Measurements from ENCODE around the gene TTC28. TPM values are rescaled to one million over a fixed set of nuclear protein-coding genes. Genes with fewer than 3 reads are reported as not detected.

TTC28 gene
- total RNA-seq, 8 experiments from 2014 or later, result 19.2 to 51.4 (median 26.6) TPM

DNA sequence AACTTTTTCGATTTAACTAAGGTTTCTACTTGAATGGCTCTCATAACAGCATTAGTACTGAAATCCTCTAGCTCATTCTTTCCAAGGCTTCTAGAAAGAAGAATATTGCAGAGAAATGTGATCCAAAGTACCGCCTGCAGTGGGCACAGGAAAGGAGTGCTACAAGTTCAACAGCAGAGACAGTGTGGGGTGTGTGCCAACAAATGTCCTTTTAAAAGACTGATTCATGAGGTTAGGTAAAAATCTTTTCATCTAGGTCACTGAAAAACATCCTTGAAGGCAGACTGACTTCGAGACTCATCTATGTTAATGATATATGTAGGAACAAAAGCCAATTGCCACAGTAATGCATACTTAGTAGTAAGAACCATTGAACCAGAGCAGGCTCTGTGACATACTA is 411.5 kb downstream of the TTC28 start:
- H3K4me1 ChIP-seq (replicated peaks in 1 of 2), result no peaks in the 10 kb centered on the region
- in situ Hi-C loops (cut with MboI; ENCODE audit: low pct_unique_long_range_greater_than_20kb in 2 of 9, low sequenced_read_pairs in 9 of 9, unreplicated experiment in 9 of 9), result loop anchor here in 1 of 9 experiments (25.0 kb wide), 1 partner anchor 319 kb away; no protein-coding TSS in a partner anchor
- H3K4me3 ChIP-seq, result no peak overlapping the region
- H3K27ac ChIP-seq, result no peak overlapping the region
- 43 to 89% (median 80%) methylated on average over 1 to 3 of the region's 3 CpGs; no CpG with 5 or more reads in 1 of the 10 experiments for WGBS, 10 experiments
- peak in 1 of 8 experiments; percentile 24 for ATAC-seq (replicated peaks in 6 of 8)

DNA sequence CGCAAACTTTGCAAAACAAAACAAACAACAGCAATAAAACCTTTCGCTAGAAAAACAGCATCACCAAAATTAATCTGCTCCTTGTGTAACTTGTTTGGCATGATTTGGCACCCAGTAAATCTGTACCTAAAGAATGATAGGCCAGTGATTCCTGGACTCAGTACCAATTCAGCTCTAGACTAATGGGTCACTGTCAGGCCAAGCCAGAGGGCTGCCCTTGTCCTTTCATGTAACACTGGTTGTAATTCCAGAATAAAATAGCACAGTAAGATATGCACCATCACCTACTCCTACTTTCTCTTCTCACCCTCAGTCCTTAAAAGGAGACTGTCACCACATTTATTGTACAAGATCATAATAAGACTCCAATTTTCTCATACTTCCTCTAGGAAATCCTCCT is 419.0 kb downstream of the TTC28 start:
- H3K4me1 ChIP-seq (replicated peaks in 1 of 2), result peaks cover 8 to 11% of the 10 kb centered on the region in 2 donors
- WGBS, 10 experiments, result 80 to 100% (median 97%) methylated on average over 1 to 2 of the region's 2 CpGs
- in situ Hi-C loops (cut with MboI; ENCODE audit: low pct_unique_long_range_greater_than_20kb in 2 of 9, low sequenced_read_pairs in 9 of 9, unreplicated experiment in 9 of 9), result loop anchor here in 1 of 9 experiments (25.0 kb wide), 1 partner anchor 327 kb away; no protein-coding TSS in a partner anchor
- ATAC-seq (replicated peaks in 6 of 8), result no peak
- H3K27ac ChIP-seq, result no peak overlapping the region
- no peak overlapping the region for H3K4me3 ChIP-seq

DNA sequence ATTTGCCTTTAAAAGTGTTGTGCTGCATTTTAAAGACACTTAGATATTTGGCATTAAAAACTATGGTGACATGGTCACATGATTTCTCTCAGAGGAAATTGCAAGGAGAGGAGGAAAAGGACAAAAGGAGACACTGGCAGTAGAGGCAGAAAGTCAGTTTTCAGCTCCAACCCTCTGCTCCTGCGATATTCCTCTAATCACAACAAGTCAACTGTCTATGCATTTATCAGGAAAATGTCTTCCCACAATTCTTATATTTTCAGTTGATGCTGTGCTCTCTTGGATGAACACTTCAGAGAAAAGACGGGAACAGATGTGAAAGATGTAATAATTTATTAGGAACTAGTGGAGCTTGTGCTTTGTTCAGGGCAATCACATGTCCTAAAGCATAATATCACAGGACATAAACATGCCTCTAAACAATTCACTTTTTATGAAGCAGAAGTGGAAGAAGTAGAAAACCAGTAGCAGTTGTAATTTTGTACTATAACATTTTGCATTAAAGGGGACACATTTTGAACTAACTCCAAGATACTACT is 419.8 kb downstream of the TTC28 start:
- Histone ChIP-seq H3K4me3 (no peak overlapping the region), H3K27ac (no peak overlapping the region), H3K4me1 (replicated peaks in 1 of 2) (peaks cover 8 to 11% of the 10 kb centered on the region in 2 donors)
- 17 to 100% (median 45%) methylated on average over 1 to 2 of the region's 2 CpGs for WGBS, 10 experiments
- in situ Hi-C loops (cut with MboI; ENCODE audit: low pct_unique_long_range_greater_than_20kb in 2 of 9, low sequenced_read_pairs in 9 of 9, unreplicated experiment in 9 of 9), result loop anchor here in 1 of 9 experiments (25.0 kb wide), 1 partner anchor 327 kb away; no protein-coding TSS in a partner anchor
- peak in 3 of 8 experiments; percentile 40 to 60 (median 60) for ATAC-seq (replicated peaks in 6 of 8)

DNA sequence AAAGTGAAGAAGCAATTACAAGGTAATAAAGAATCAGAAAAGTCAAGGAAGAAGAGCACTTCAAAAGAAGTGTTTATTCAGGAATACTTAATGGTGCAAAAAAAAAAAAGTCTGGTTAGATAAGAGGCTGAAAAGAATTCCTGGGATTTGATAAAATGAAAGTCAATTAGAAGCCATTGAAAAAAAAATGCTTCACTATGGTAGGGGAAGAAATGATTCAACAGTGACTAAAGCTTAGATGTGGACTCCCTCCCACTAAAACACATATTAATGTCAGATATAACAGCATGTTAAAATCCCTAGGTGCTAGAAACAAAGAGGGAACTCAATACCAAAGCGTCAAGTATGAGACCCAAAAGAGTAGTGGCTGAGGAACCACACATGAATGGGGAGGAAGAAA is 425.2 kb downstream of the TTC28 start:
- in situ Hi-C loops (cut with MboI; ENCODE audit: low pct_unique_long_range_greater_than_20kb in 2 of 9, low sequenced_read_pairs in 9 of 9, unreplicated experiment in 9 of 9), result loop anchor here in 1 of 9 experiments (25.0 kb wide), 1 partner anchor 333 kb away; no protein-coding TSS in a partner anchor
- WGBS, 10 experiments, result 29 to 100% (median 87%) methylated on average over 1 of the region's 1 CpG; no CpG with 5 or more reads in 2 of the 10 experiments
- H3K27ac ChIP-seq, result no peak overlapping the region
- H3K4me1 ChIP-seq (replicated peaks in 1 of 2), result peaks cover 10 to 17% of the 10 kb centered on the region in 2 donors
- no peak for ATAC-seq (replicated peaks in 6 of 8)
- no peak overlapping the region for H3K4me3 ChIP-seq

DNA sequence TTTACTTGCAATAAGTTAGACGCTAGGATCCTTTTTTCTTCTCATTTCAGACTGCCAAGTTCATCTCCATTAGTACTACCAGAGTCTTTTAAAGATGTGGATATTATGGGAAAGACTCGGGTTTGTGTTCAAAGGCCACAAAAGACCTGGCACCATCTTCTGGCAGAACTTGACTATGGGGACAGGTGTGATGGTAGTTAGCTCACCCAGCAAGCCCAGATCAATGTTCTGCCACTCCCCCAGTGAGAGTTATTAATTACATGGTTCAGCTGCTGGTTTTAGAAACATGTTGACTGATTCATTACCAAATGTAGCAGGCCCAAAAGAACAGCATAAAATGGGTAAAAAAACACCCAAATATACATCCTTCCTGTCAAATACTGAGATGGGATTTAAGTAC is 427.1 kb downstream of the TTC28 start:
- no peak overlapping the region for H3K4me3 ChIP-seq
- H3K27ac ChIP-seq, result no peak overlapping the region
- in situ Hi-C loops (cut with MboI; ENCODE audit: low pct_unique_long_range_greater_than_20kb in 2 of 9, low sequenced_read_pairs in 9 of 9, unreplicated experiment in 9 of 9), result loop anchor here in 1 of 9 experiments (25.0 kb wide), 1 partner anchor 335 kb away; no protein-coding TSS in a partner anchor
- no peak for ATAC-seq (replicated peaks in 6 of 8)
- WGBS, 10 experiments, result 41 to 100% (median 80%) methylated on average over 1 to 2 of the region's 2 CpGs; no CpG with 5 or more reads in 5 of the 10 experiments
- peaks cover 23 to 34% of the 10 kb centered on the region in 2 donors for H3K4me1 ChIP-seq (replicated peaks in 1 of 2)

- Histone ChIP-seq H3K4me1 (replicated peaks in 1 of 2) (peaks cover 46 to 57% of the 10 kb centered on the region in 2 donors), H3K4me3 (no peak overlapping the region), H3K27ac (peak overlapping the region in 1 of 2 donors; percentile 61)
- 57 to 100% (median 85%) methylated on average over 1 to 2 of the region's 2 CpGs; no CpG with 5 or more reads in 1 of the 10 experiments for WGBS, 10 experiments
- in situ Hi-C loops (cut with MboI; ENCODE audit: low pct_unique_long_range_greater_than_20kb in 2 of 9, low sequenced_read_pairs in 9 of 9, unreplicated experiment in 9 of 9), result loop anchor here in 1 of 9 experiments (25.0 kb wide), 1 partner anchor 337 kb away; no protein-coding TSS in a partner anchor
- no peak for ATAC-seq (replicated peaks in 6 of 8)
These were observed 429.5 kb downstream of the TTC28 start for GRCh38 chr22:28250036-28250695.

DNA sequence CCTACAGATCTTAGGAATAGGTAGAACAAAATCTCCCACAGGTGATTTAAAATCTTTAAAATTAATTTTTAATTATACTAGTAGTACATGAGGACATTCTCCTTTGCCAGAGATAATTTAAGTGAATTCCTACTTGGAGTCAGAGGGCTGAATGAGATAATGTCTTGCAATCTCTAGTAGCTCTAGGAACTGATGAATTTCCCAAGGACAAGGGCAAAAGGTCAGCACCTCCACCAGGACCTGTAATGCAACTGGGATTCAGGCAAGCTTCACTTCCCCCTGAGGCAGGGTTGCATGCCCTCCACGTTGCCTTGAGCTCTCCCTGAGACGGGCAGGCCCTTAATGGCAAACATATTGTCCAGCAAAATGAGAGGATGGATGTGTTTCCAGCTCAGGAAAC is 430.2 kb downstream of the TTC28 start:
- Histone ChIP-seq H3K4me3 (no peak overlapping the region), H3K4me1 (replicated peaks in 1 of 2) (peaks cover 54 to 65% of the 10 kb centered on the region in 2 donors), H3K27ac (peak overlapping the region; percentile 45 to 61)
- 0 to 57% (median 15%) methylated on average over 1 to 2 of the region's 2 CpGs; no CpG with 5 or more reads in 4 of the 10 experiments for WGBS, 10 experiments
- ATAC-seq (replicated peaks in 6 of 8), result peak in 2 of 8 experiments; percentile 7 to 15
- in situ Hi-C loops (cut with MboI; ENCODE audit: low pct_unique_long_range_greater_than_20kb in 2 of 9, low sequenced_read_pairs in 9 of 9, unreplicated experiment in 9 of 9), result no loop called here

DNA sequence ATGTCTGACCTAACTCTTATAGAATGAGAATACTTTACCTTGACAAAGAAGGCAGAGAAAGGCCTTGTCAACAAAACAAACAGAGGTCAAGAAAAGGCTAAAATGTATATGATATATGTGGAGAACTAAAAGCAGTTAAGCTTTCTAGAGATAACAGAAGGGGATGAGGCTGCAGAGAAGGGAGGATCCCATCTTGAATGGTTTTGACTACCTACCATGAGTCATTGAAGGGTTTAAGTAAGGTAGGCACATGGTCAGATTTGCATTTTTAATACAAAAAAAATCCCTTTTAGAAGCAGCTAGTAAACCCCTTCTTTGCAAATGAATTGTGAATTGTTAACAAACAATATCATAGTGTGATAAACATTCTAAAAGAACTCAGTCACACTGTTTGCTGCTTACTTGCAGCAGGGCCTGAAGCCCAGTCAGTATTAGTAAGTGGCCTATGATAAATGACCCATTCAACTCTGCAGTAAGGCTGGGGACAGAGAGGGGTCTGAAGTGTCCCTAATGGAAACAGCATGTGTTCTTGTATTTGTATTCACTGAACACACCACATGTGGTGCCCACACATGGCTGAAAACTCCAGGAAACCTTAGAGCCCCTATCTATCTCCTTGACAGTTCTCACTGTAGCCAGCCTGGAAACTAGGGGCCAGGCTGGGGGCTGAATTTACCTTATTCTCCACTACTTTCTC is 431.8 kb downstream of the TTC28 start:
- Histone ChIP-seq H3K4me1 (replicated peaks in 1 of 2) (peaks cover 59 to 70% of the 10 kb centered on the region in 2 donors), H3K27ac (peak overlapping the region; percentile 67 to 83), H3K4me3 (no peak overlapping the region)
- in situ Hi-C loops (cut with MboI; ENCODE audit: low pct_unique_long_range_greater_than_20kb in 2 of 9, low sequenced_read_pairs in 9 of 9, unreplicated experiment in 9 of 9), result no loop called here
- ATAC-seq (replicated peaks in 6 of 8), result peak; percentile 50 to 97 (median 94)

DNA sequence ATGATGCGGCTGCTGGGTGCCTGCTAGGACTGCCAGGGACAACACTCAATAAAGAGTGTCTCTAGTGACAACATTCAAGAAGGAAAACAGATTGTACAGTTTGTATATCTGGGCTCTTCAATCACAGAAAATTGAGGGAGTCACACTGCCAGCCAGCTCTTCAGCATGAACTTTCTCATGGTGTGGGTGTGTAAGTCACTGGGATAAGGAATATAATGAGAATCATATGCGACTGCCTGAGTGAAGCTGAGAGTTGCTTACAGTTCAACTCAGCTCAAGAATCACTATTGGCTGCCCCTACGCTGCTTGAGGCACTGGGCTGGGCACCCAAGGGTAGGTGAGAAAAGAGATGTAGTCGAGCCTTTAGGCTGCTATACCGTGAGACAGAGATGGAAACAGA is 432.5 kb downstream of the TTC28 start:
- in situ Hi-C loops (cut with MboI; ENCODE audit: low pct_unique_long_range_greater_than_20kb in 2 of 9, low sequenced_read_pairs in 9 of 9, unreplicated experiment in 9 of 9), result no loop called here
- ATAC-seq (replicated peaks in 6 of 8), result peak in 4 of 8 experiments; percentile 1 to 66 (median 44)
- peaks cover 59 to 66% of the 10 kb centered on the region in 2 donors for H3K4me1 ChIP-seq (replicated peaks in 1 of 2)
- 0 to 100% (median 56%) methylated on average over 1 to 5 of the region's 5 CpGs; no CpG with 5 or more reads in 1 of the 10 experiments for WGBS, 10 experiments
- peak overlapping the region; percentile 67 to 83 for H3K27ac ChIP-seq
- H3K4me3 ChIP-seq, result no peak overlapping the region

DNA sequence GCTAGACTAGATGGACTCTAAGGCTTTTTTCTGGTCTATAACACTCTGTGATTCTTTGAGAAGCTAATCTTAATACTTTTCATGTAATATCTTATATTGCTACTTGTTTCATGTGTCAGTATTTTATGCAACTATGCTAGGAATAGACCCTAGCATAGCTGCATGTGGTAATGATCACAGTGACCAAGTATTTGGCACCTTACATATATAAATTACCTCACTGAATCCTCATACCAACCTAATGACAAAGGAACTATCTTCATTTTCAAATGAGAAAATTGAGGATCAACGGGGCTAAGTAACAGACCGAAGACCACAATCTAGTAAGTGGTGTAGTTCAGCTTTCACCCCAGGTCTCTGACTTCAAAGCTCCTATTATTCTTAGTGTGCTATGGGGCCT is 433.2 kb downstream of the TTC28 start:
- peaks cover 59 to 64% of the 10 kb centered on the region in 2 donors for H3K4me1 ChIP-seq (replicated peaks in 1 of 2)
- no peak overlapping the region for H3K4me3 ChIP-seq
- in situ Hi-C loops (cut with MboI; ENCODE audit: low pct_unique_long_range_greater_than_20kb in 2 of 9, low sequenced_read_pairs in 9 of 9, unreplicated experiment in 9 of 9), result no loop called here
- 25 to 94% (median 63%) methylated on average over 1 to 2 of the region's 2 CpGs; no CpG with 5 or more reads in 3 of the 10 experiments for WGBS, 10 experiments
- no peak overlapping the region for H3K27ac ChIP-seq
- ATAC-seq (replicated peaks in 6 of 8), result peak in 1 of 8 experiments; percentile 47

GRCh38 chr22:28245579-28246224 is 433.9 kb downstream of the TTC28 start:
- no peak for ATAC-seq (replicated peaks in 6 of 8)
- Histone ChIP-seq H3K4me3 (no peak overlapping the region), H3K27ac (no peak overlapping the region), H3K4me1 (replicated peaks in 1 of 2) (peaks cover 59 to 64% of the 10 kb centered on the region in 2 donors)
- WGBS, 10 experiments, result 22 to 97% (median 75%) methylated on average over 1 to 5 of the region's 5 CpGs; no CpG with 5 or more reads in 2 of the 10 experiments
- in situ Hi-C loops (cut with MboI; ENCODE audit: low pct_unique_long_range_greater_than_20kb in 2 of 9, low sequenced_read_pairs in 9 of 9, unreplicated experiment in 9 of 9), result no loop called here

DNA sequence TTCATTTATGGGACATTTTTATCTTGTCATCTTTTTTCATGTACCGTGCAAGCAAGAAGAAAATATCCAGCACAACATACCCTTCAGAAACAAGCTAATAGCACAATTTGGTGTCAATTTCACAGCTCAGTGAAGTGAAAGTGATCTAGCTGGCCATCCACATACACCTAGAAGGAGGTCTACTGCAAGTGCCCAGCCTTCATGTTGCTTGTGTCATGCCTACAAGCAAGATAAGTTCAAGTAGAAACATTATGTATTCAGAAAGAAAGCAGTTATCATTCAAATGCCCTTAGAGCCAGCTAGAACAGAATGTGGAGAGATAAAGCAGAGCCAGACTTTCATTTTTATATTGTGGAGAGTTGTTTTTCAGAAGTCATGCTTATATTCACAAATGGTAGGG is 434.9 kb downstream of the TTC28 start:
- no peak for ATAC-seq (replicated peaks in 6 of 8)
- H3K27ac ChIP-seq, result no peak overlapping the region
- peaks cover 55 to 59% of the 10 kb centered on the region in 2 donors for H3K4me1 ChIP-seq (replicated peaks in 1 of 2)
- 63 to 100% (median 100%) methylated on average over 1 of the region's 1 CpG; no CpG with 5 or more reads in 2 of the 10 experiments for WGBS, 10 experiments
- no peak overlapping the region for H3K4me3 ChIP-seq
- in situ Hi-C loops (cut with MboI; ENCODE audit: low pct_unique_long_range_greater_than_20kb in 2 of 9, low sequenced_read_pairs in 9 of 9, unreplicated experiment in 9 of 9), result no loop called here

All from motor neuron (in vitro differentiated cells).